Inflammatory macrophage (primary cell): ENCODE results near the gene GRPR.
A peak's percentile ranks its signal among the peaks of the same experiment; 100 is the strongest.

Source experiments
- DNase-seq, 2 donors: peaks; one replicate each; pipeline ENCODE4 v3.0.0-alpha.2; 2020 to 2022
- total RNA-seq, 18 experiments: gene quantifications; one replicate each; lab custom pipeline; 2026; ENCODE audit warnings: mixed read lengths in 6 of 18, inconsistent platforms in 2 of 18; lab: John Stamatoyannopoulos, UW

Gene GRPR
- total RNA-seq, result 0.04 to 1.1 (median 0.20) reads per million in 18 experiments

GRCh38 chrX:16123222-16123786, at the start of gene GRPR:
TSS of gene GRPR (plus strand) at chrX:16123565. CDS start at chrX:16123954, 389 bp downstream.
- DNase-seq, result peak; percentile 73 to 80

GRCh38 chrX:16075087-16075486, 48.3 kb upstream of the GRPR start:
- no peak for DNase-seq

- DNase-seq, result no peak
Measured at GRCh38 chrX:16076834-16077233, 46.5 kb upstream of the GRPR start.

GRCh38 chrX:16077811-16078210, 45.6 kb upstream of the GRPR start:
- no peak for DNase-seq

GRCh38 chrX:16081357-16081756, 42.0 kb upstream of the GRPR start:
- DNase-seq, result no peak

GRCh38 chrX:16082470-16083085, 40.8 kb upstream of the GRPR start:
- DNase-seq, result no peak

- DNase-seq, result no peak
Measured at GRCh38 chrX:16087076-16087475, 36.3 kb upstream of the GRPR start.

GRCh38 chrX:16089086-16089485, 34.3 kb upstream of the GRPR start:
- no peak for DNase-seq

- DNase-seq, result no peak
Measured at GRCh38 chrX:16096141-16096540, 27.2 kb upstream of the GRPR start.

GRCh38 chrX:16100673-16101072, 22.7 kb upstream of the GRPR start:
- no peak for DNase-seq

- DNase-seq, result no peak
Measured at GRCh38 chrX:16101581-16101980, 21.8 kb upstream of the GRPR start.

- no peak for DNase-seq
Measured at GRCh38 chrX:16103625-16104024, 19.7 kb upstream of the GRPR start.

GRCh38 chrX:16112428-16112827, 10.9 kb upstream of the GRPR start:
- DNase-seq, result no peak

GRCh38 chrX:16113978-16114565, 9.3 kb upstream of the GRPR start:
- DNase-seq, result peak; percentile 55 to 86

- DNase-seq, result no peak
Measured at GRCh38 chrX:16114611-16115010, 8.8 kb upstream of the GRPR start.

- peak; percentile 62 to 80 for DNase-seq
Measured at GRCh38 chrX:16119353-16120220, 3.8 kb upstream of the GRPR start.

- DNase-seq, result no peak
Measured at GRCh38 chrX:16120431-16120830, 2.9 kb upstream of the GRPR start.

GRCh38 chrX:16124201-16124600, 836 bp downstream of the GRPR start:
- no peak for DNase-seq

GRCh38 chrX:16125520-16126149, 2.3 kb downstream of the GRPR start:
- no peak for DNase-seq

GRCh38 chrX:16130707-16131106, 7.3 kb downstream of the GRPR start:
- DNase-seq, result no peak

- DNase-seq, result no peak
Measured at GRCh38 chrX:16134936-16135335, 11.6 kb downstream of the GRPR start.

- no peak for DNase-seq
Measured at GRCh38 chrX:16136080-16136479, 12.7 kb downstream of the GRPR start.
